HG03565 (cell line): ENCODE data around the gene DPY19L3.
"Not testable (repeated sequence)": the region's sequence is repeated elsewhere in the genome, so short reads cannot be mapped to it uniquely, and the experiment has no call there.

Experiments used
- ATAC-seq: cut with Tn5 transposase; IDR thresholded peaks from one replicate; pipeline ENCODE4 v1.9.1; 2021; ENCODE audit warnings: mild to moderate bottlenecking, moderate library complexity; ENCODE audit not compliant: unreplicated experiment

Gene DPY19L3

DNA sequence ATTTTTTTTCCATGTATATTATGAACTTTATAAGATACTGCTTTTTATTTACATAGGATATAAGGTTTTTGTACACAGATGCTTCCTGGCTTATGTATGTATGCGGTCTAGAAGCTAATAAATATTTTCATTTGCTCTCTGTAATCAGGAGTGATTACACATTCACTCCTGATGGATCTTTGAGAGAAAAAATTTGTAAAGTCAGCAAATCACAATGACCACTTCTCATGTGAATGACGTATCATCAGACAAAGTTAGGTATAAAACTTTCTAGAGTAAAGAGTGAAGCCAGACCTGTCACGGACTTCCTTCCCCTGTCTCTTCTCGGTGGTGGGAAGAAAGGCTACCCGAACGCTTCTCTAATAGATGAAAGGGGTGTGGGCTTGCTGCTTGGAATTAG, 31.1 kb downstream of the DPY19L3 start:
- ATAC-seq: no peak

- no peak for ATAC-seq
Measured at GRCh38 chr19:32437096-32437495, 31.5 kb downstream of the DPY19L3 start.

- no peak for ATAC-seq
Measured at GRCh38 chr19:32438751-32439150, 33.2 kb downstream of the DPY19L3 start.

DNA sequence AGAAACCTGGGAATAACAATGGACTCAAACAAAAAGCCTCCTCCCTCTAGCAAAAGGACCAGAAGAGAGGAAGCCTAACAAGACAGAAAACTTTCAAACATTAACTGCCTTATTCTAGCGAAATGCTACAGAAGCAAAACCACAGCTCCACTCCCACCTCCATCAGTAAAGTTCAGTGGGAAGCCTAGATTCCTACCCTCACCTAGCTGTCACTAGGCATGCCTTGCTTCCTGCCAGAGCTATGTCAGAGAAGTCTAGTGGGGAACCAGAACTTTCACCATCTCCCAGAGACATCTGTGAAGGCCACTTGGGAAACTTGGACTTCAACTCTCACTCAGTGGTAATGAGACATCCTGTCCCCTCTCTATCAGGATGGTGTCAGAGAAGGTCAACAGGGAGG, 37.1 kb downstream of the DPY19L3 start:
- no peak for ATAC-seq

- ATAC-seq: not testable (repeated sequence)
Measured at GRCh38 chr19:32447534-32447933, 42.0 kb downstream of the DPY19L3 start.

GRCh38 chr19:32448026-32448425, 42.5 kb downstream of the DPY19L3 start:
- no peak for ATAC-seq

DNA sequence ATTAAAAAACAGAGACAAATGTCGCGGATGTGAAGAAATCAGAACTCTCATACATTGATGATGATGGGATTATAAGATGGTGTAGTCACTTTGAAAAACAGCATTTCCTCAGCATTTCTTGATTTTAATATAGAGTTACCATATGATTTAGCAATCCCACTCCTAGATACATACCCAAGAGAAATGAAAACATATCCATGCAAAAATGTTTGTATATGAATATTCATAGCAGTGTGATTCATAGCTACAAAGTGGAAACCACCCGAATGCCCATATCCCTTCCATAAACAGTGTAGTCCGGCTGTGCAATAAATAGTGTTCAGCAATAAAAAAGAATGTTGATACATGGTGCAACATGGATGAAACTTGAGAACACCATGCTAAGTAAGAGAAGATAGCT, 44.6 kb downstream of the DPY19L3 start:
- ATAC-seq: no peak

DNA sequence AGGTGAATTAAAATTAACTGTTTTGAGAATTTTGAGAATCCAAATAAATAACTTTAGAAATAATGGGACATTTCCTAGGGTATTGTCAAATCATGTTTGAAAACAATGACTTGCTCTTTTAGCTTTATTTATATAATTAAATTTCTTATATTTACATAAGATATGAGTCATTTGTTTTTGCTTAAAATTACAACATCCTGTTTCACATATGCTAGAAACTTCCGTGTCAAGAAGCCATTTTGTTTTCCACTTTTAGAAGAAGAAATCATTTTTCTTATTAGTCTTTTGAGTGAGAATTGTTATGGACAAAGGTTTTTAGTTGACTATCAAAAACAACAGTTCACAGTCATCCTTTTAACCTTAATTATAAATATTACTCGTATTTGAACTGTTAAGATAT, 48.2 kb downstream of the DPY19L3 start:
- ATAC-seq: no peak

GRCh38 chr19:32456406-32456805, 50.8 kb downstream of the DPY19L3 start:
- ATAC-seq: no peak

DNA sequence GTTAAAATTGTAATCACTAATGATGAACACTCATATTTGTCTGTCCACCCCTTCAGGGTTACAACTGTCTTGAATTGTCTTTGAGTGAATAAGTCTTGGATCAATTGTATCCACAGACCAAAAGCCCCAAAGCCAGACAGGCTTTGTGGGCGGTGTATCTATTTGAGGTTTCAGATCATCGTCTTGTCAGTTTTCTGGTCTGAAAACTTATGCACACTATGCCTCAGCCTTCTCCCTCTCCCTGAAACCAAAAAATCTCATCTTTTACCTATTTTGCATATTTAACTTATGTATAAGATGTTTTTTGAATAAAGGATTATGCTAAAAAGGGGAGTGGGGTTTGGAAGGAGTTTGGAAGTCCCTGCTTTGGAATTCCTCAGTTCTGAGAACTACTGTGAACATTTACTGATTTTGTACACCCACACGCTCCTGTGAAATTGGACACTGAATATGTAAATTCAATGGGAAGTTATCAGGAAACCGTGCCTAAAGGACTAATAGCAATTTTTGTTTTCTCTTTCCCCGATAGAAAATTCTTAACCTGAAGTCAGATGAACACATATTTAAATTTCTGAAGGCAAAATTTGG, 52.1 kb downstream of the DPY19L3 start:
- no peak for ATAC-seq

DNA sequence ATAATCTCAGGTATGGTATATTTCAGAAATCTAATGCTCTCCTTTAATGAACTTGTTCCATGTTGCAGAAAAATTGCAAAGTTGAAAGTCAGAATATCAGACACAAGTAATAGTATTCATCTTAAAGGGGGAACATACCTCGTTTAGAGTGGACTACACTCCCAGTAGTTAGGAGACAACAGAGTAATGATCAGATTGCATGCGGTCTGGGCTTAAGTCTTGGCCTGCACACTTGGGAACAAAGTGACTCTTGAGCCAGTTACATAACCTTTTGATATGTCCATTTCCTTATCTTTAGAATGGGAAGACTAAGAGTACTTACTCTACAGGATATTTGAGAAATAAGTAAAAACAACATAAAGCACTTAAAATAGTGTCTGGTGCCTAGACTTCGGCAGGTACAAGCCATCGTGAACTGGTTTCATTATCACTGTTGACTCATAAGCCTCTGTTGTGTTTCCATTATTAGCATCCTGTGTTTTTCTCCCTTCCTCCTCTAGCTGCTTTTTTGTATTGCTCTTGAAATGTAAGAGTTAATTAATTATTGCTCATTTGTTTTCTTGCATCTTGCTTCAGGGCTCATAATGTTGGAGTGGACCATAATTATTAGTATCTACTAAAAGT, 53.0 kb downstream of the DPY19L3 start:
- peak; percentile 79 for ATAC-seq

- ATAC-seq: no peak
Measured at GRCh38 chr19:32459204-32459865, 53.8 kb downstream of the DPY19L3 start.

DNA sequence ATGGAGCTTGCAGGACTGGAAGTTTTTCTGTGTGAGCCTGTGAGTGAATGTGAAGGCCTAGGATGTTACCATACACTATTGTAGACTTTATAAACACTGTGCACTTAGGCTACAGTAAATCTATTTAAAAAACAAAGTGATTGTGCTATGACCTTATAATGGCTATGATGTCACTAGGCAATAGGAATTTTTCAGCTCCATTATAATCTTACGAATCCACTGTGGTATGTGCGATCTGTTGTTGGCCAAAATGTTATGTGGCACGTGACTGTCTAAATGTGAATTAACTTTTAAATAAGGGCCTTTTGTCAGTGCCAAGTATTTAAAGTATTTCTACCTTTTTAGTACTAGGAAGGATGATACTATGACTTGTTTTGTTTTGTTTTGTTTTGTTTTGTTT, 54.9 kb downstream of the DPY19L3 start:
- no peak for ATAC-seq

- no peak for ATAC-seq
Measured at GRCh38 chr19:32464279-32464678, 58.7 kb downstream of the DPY19L3 start.

DNA sequence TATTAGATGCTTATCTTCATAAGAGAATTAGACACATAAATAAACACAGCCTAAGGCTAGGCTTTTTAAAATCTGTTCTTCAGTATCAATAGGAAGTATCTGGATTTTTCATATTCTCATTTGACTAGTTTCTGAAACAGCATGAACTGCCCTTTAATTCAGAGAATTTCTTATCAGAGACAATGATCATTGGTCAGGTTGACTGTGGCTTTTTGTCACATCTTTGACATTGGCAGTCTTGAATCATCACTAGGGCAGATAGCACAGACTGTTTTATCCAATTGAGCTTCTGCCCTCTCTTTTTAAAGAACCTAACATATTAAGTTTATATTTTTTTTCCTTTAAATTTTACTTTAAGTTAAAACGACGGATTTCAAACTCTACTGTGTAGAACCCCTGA, 59.6 kb downstream of the DPY19L3 start:
- no peak for ATAC-seq

- ATAC-seq: no peak
Measured at GRCh38 chr19:32469795-32470194, 64.2 kb downstream of the DPY19L3 start.

GRCh38 chr19:32471095-32471494, 65.5 kb downstream of the DPY19L3 start:
- no peak for ATAC-seq

DNA sequence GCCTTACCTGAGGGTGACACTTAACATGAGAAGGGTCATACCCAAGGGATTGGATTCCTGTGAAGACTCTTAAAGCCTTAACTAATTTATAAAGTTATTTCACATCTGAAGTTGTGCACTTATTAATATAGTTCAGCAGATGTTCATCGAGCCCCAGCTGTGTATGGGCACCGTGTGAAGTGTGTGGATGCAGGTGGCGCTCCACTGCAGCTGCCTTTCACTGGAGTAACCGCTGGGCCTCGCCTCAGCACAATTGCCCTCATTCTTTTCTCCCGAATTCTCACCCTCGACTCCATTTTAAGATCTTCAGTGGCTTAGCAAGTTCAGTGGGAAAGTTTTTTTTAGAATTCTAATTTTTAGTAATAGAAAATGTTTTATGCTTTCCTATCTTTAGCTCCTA, 66.2 kb downstream of the DPY19L3 start:
- no peak for ATAC-seq

DNA sequence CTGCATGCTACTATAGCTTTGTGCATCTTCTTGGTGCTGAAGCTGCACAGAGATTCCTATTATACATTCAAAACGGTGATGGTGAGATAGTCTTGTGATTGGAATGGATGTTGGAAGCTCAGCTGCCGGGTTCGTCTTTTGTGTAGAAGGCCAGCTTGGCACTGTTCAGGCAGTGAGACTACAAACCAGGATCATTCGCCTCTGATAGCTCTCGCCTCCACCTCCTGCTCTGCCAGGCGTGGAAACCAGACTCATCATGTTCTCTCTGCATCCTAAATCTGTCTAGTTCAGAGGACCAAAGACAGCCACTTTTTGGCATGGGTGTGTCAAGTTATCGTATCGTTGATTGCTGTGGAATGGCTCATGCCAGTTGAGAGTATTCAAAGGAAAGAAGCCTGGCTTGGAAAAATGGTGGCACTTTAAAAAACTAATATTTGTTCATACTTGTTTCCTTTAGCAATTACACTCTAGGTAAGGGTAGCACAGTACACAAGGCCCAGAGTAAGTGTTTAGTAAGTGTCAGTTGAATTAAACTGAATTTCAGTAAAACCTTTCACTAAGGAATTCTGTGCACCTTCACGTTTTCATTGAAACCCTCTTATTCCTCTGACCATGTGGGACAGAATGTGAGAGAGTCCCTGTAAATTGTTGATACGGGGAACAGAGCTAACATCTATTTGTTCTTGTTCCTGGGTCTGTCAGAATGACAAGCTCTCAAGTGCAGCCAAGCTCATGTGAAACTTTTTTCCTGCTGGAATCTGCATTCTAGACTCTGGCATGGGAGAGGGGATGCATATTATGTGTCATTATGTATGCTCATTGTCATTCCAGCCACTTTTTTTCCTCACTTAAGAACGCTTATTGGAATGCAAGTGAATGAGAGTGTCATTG, 69.8 kb downstream of the DPY19L3 start:
- ATAC-seq: no peak

DNA sequence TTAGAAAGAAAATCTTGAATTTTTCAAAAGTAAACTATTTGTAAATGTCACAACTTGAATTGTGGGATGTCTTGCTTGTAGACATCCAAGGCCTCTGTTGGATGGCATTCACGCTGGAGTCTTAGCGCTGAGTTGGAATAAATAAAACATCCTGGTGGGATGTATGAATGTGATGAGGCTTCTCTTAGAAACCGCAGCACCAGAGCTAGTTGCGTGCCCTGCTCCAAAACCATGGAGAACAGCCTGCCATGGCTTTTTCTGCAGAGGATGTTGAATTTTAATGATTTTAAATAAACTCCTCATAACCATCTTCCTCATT, 70.4 kb downstream of the DPY19L3 start:
- no peak for ATAC-seq

DNA sequence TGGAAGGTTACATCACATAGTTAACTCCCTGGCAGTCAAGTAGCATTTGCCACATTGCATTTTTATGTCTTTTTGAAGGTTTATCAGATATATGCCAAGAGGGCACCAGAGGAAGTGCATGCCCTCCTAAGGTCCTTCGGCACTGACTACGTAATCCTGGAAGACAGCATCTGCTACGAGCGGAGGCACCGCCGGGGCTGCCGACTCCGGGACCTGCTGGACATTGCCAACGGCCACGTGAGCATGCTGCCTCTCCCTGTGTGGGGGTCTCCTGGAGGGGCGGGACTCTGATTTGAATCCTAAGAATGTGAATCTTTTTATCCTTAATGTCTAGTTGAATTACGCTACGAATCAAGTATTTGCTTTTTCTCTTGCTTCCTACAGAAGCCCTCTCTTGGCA, 74.8 kb downstream of the DPY19L3 start:
- ATAC-seq: no peak

DNA sequence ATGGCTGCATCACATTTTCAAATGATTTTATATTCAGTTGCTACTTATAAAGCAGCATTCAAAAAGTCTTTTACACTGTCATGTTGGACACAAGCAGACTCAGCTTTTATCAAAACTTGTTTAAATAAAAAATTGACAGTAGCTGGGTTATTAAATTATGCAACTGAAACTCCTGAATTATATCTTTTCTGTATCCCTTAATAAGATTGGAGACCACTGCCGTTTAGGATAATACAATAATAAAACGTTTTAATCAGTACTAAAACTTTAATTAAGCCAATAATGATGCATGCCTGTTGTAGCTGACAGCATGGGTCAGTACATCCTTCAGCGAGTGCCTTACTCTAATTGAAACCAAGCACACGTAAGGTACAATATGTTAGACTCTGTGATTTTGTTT, 78.0 kb downstream of the DPY19L3 start:
- no peak for ATAC-seq
